ENCODE data around the gene GALNT15. TPM values are rescaled to one million over a fixed set of nuclear protein-coding genes. Genes with fewer than 3 reads are reported as not detected.
A peak's percentile ranks its signal among the peaks of the same experiment; 100 is the strongest.

GALNT15 gene
- total and polyA plus RNA-seq, 7 donors, result 1.2 to 211 (median 36.6) TPM

GRCh38 chr3:16145176-16145575 lies 29.3 kb upstream of the GALNT15 start:
- no peak overlapping the region for H3K27ac ChIP-seq
- H3K9me3 ChIP-seq, result no peaks in the 10 kb centered on the region
- 93 to 95% methylated on average over 2 of the region's 2 CpGs for WGBS, 2 donors
- no peak overlapping the region for H3K4me3 ChIP-seq
- intact Hi-C loops (cut with DNase I), result no loop called here
- TF ChIP-seq POLR2A (IDR thresholded peaks at IDR 0.05) (no peak), EP300 (IDR thresholded peaks at IDR 0.05) (no peak), CTCF (IDR thresholded peaks at IDR 0.05) (no peak), POLR2AphosphoS5 (IDR thresholded peaks at IDR 0.05) (no peak)
- no peak for DNase-seq
- H3K36me3 ChIP-seq, result no peaks in the 10 kb centered on the region
- H3K27me3 ChIP-seq, result no peaks in the 10 kb centered on the region
- peaks cover 0 to 18% (median 17%) of the 10 kb centered on the region in 4 donors for H3K4me1 ChIP-seq

GRCh38 chr3:16146015-16146730 lies 28.3 kb upstream of the GALNT15 start:
- Histone ChIP-seq H3K36me3 (no peaks in the 10 kb centered on the region), H3K27ac (no peak overlapping the region), H3K4me3 (no peak overlapping the region), H3K4me1 (peaks cover 0 to 28% (median 24%) of the 10 kb centered on the region in 4 donors), H3K9me3 (no peaks in the 10 kb centered on the region), H3K27me3 (no peaks in the 10 kb centered on the region)
- 82 to 86% methylated on average over 2 of the region's 2 CpGs for WGBS, 2 donors
- DNase-seq, result no peak
- intact Hi-C loops (cut with DNase I), result no loop called here
- no peak for TF ChIP-seq POLR2A (IDR thresholded peaks at IDR 0.05)
- TF ChIP-seq EP300 (IDR thresholded peaks at IDR 0.05), result no peak
- TF ChIP-seq CTCF (IDR thresholded peaks at IDR 0.05), result no peak
- no peak for TF ChIP-seq POLR2AphosphoS5 (IDR thresholded peaks at IDR 0.05)

GRCh38 chr3:16147220-16147994 lies 27.1 kb upstream of the GALNT15 start:
- Histone ChIP-seq H3K4me3 (no peak overlapping the region), H3K4me1 (peaks cover 0 to 31% (median 28%) of the 10 kb centered on the region in 4 donors), H3K9me3 (no peaks in the 10 kb centered on the region), H3K27me3 (no peaks in the 10 kb centered on the region), H3K27ac (peak overlapping the region; percentile 49 to 84 (median 68)), H3K36me3 (no peaks in the 10 kb centered on the region)
- DNase-seq, result no peak
- intact Hi-C loops (cut with DNase I), result no loop called here
- 92 to 94% methylated on average over 2 of the region's 2 CpGs for WGBS, 2 donors
- TF ChIP-seq POLR2A (IDR thresholded peaks at IDR 0.05), result no peak
- TF ChIP-seq EP300 (IDR thresholded peaks at IDR 0.05), result no peak
- TF ChIP-seq POLR2AphosphoS5 (IDR thresholded peaks at IDR 0.05), result no peak

GRCh38 chr3:16148213-16148612 lies 26.3 kb upstream of the GALNT15 start:
- H3K4me3 ChIP-seq, result no peak overlapping the region
- DNase-seq, result no peak
- intact Hi-C loops (cut with DNase I), result no loop called here

More at GRCh38 chr3:16148213-16148612, 26.3 kb upstream of the GALNT15 start:
- 78 to 89% methylated on average over 6 of the region's 6 CpGs for WGBS, 2 donors
- Histone ChIP-seq H3K36me3 (no peaks in the 10 kb centered on the region), H3K9me3 (no peaks in the 10 kb centered on the region), H3K4me1 (peaks cover 0 to 31% (median 28%) of the 10 kb centered on the region in 4 donors), H3K27ac (peak overlapping the region; percentile 49 to 84 (median 68)), H3K27me3 (no peaks in the 10 kb centered on the region)
- TF ChIP-seq POLR2A (IDR thresholded peaks at IDR 0.05) (no peak), EP300 (IDR thresholded peaks at IDR 0.05) (no peak), CTCF (IDR thresholded peaks at IDR 0.05) (no peak)

Data from sigmoid colon (tissue), 7 donors.